Liver (tissue), 9 donors: Measurements from ENCODE around the gene ONECUT1. TPM values are rescaled to one million over a fixed set of nuclear protein-coding genes. Genes with fewer than 3 reads are reported as not detected.

Experiments
- DNase-seq: peaks from one replicate; pipeline ENCODE4 v3.0.0-alpha.2; 2017; ENCODE audit warnings: low spot score
- H3K27ac ChIP-seq, 2 donors: one replicate each; pipeline ENCODE4 v1.7.0; 2013; ENCODE audit warnings: inconsistent platforms in 2 of 2, low read length in 2 of 2, control low read depth in 1 of 2, low read depth in 1 of 2, mild to moderate bottlenecking in 1 of 2
- H3K27me3 ChIP-seq, 4 donors: one replicate each; pipeline versions ENCODE4 v1.6.1 to v1.7.0; 2013; ENCODE audit warnings: low read length in 3 of 4, inconsistent platforms in 1 of 4, mild to moderate bottlenecking in 1 of 4, moderate library complexity in 1 of 4; ENCODE audit not compliant: control insufficient read depth in 4 of 4, insufficient read depth in 4 of 4
- H3K36me3 ChIP-seq, 4 donors: one replicate each; pipeline versions ENCODE4 v1.6.1 to v1.7.0; 2013; ENCODE audit warnings: low read length in 3 of 4, mild to moderate bottlenecking in 3 of 4, low read depth in 1 of 4, moderate library complexity in 1 of 4; ENCODE audit not compliant: control insufficient read depth in 4 of 4, insufficient read depth in 3 of 4
- H3K4me1 ChIP-seq, 4 donors: one replicate each; pipeline versions ENCODE4 v1.6.1 to v1.7.0; 2013; ENCODE audit warnings: low read length in 3 of 4, mild to moderate bottlenecking in 3 of 4, moderate library complexity in 1 of 4; ENCODE audit not compliant: control insufficient read depth in 4 of 4, insufficient read depth in 4 of 4
- H3K4me3 ChIP-seq, 3 donors: one replicate each; pipeline versions ENCODE4 v1.6.1 to v1.7.0; 2013; ENCODE audit warnings: low read length in 3 of 3, control low read depth in 1 of 3, low read depth in 1 of 3, mild to moderate bottlenecking in 1 of 3
- H3K9ac ChIP-seq, 2 donors: one replicate each; pipeline ENCODE4 v1.7.0; 2013; ENCODE audit warnings: low read length in 2 of 2, mild to moderate bottlenecking in 2 of 2, moderate library complexity in 2 of 2, control low read depth in 1 of 2, low read depth in 1 of 2
- H3K9me3 ChIP-seq, 4 donors: one replicate each; pipeline versions ENCODE4 v1.6.1 to v1.7.0; 2013; ENCODE audit warnings: low read length in 3 of 4; ENCODE audit not compliant: control insufficient read depth in 4 of 4
- ATF3 ChIP-seq: IDR thresholded peaks from 2 replicates; pipeline ENCODE4 v1.6.1; 2016; ENCODE audit warnings: antibody characterized with exemption
- CTCF ChIP-seq: fragments of 150-350 bp; IDR thresholded peaks from 2 replicates; pipeline ENCODE4 v1.5.1; 2017; ENCODE audit warnings: improper control_type of control experiment, low read depth, low read length; ENCODE audit not compliant: missing input control
- EGR1 ChIP-seq, 2 donors: IDR thresholded peaks; 2 replicates each; pipeline ENCODE4 v1.6.1; 2016 to 2018; ENCODE audit warnings: antibody characterized with exemption in 2 of 2, low read depth in 2 of 2
- FOXA1 ChIP-seq: IDR thresholded peaks from 2 replicates; pipeline ENCODE4 v1.6.1; 2016; ENCODE audit warnings: antibody characterized with exemption
- FOXA2 ChIP-seq: IDR thresholded peaks from 2 replicates; pipeline ENCODE4 v1.6.1; 2016; ENCODE audit warnings: antibody characterized with exemption
- GABPA ChIP-seq, 2 donors: IDR thresholded peaks in 1 of 2; conservative IDR thresholded peaks in 1 of 2; 2 replicates each; pipeline ENCODE4 v1.6.1; 2016; ENCODE audit warnings: antibody characterized with exemption in 2 of 2, mild to moderate bottlenecking in 1 of 2, moderate library complexity in 1 of 2
- HNF4A ChIP-seq, 2 donors: conservative IDR thresholded peaks; 2 replicates each; pipeline ENCODE4 v1.6.1; 2016; ENCODE audit warnings: antibody characterized with exemption in 2 of 2, mild to moderate bottlenecking in 2 of 2
- HNF4G ChIP-seq: IDR thresholded peaks from 2 replicates; pipeline ENCODE4 v1.6.1; 2016; ENCODE audit warnings: antibody characterized with exemption
- JUND ChIP-seq, 2 donors: IDR thresholded peaks; 2 replicates each; pipeline ENCODE4 v1.6.1; 2016; ENCODE audit warnings: antibody characterized with exemption in 2 of 2
- MAX ChIP-seq: IDR thresholded peaks from 2 replicates; pipeline ENCODE4 v1.6.1; 2016; ENCODE audit warnings: antibody characterized with exemption
- NR2F2 ChIP-seq: IDR thresholded peaks from 2 replicates; pipeline ENCODE4 v1.6.1; 2016; ENCODE audit warnings: antibody characterized with exemption
- RAD21 ChIP-seq, 2 donors: IDR thresholded peaks; 2 replicates each; pipeline ENCODE4 v1.6.1; 2016; ENCODE audit warnings: antibody characterized with exemption in 2 of 2, mild to moderate bottlenecking in 2 of 2
- RXRA ChIP-seq, 2 donors: IDR thresholded peaks; 2 replicates each; pipeline ENCODE4 v1.6.1; 2017 to 2018; ENCODE audit warnings: antibody characterized with exemption in 2 of 2, mild to moderate bottlenecking in 1 of 2
- SP1 ChIP-seq: IDR thresholded peaks from 2 replicates; pipeline ENCODE4 v1.6.1; 2018; ENCODE audit warnings: antibody characterized with exemption, mild to moderate bottlenecking
- TAF1 ChIP-seq: conservative IDR thresholded peaks from 2 replicates; pipeline ENCODE4 v1.6.1; 2016; ENCODE audit warnings: antibody characterized with exemption, mild to moderate bottlenecking
- YY1 ChIP-seq: IDR thresholded peaks from 2 replicates; pipeline ENCODE4 v1.6.1; 2016; ENCODE audit warnings: antibody characterized with exemption, mild to moderate bottlenecking
- WGBS: extraction: QIAGEN DNeasy Blood & Tissue Kit; methylation state at CpG from one replicate; pipeline ENCODE4 v1.1.7; 2013; 5-methylcytosine and 5-hydroxymethylcytosine counted together
- polyA plus RNA-seq, 2 donors: library from polyadenylated mRNA; stranded (reverse) in 1 of 2; unstranded in 1 of 2; fragments of 200-250 nt in 1 of 2; fragments of >200 nt in 1 of 2; fragmentation: Nextera tagmentation in 1 of 2; extraction: Ambion mirVana in 1 of 2; gene quantifications; one replicate each; pipeline versions ENCODE4 v1.2.1 to v1.2.3, GENCODE V29; 2013 to 2015
- total RNA-seq, 2 donors: library from RNA; depleted of rRNA; stranded (reverse); fragments of >200 nt; gene quantifications; one replicate each; pipeline ENCODE4 v1.2.3, GENCODE V29; 2014
- donor health status: healthy.
- donor health status: healthy.
- donor health status: healthy.
- donor health status: healthy.
- donor health status: healthy.

ONECUT1 gene
- total and polyA plus RNA-seq, 4 donors: 7.7 to 51.0 (median 14.8) TPM

- DNase-seq: no peak
- H3K9me3 ChIP-seq: no peaks in the 10 kb centered on the region
- TF ChIP-seq GABPA (IDR thresholded peaks at IDR 0.05 in 1 of 2, conservative IDR thresholded peaks at IDR 0.05 in 1 of 2) (no peak), MAX (no peak), RXRA (IDR thresholded peaks at IDR 0.05) (no peak), JUND (IDR thresholded peaks at IDR 0.05) (no peak), RAD21 (IDR thresholded peaks at IDR 0.05) (no peak), NR2F2 (no peak), YY1 (no peak), TAF1 (no peak), FOXA2 (no peak), HNF4A (conservative IDR thresholded peaks at IDR 0.05) (no peak), EGR1 (IDR thresholded peaks at IDR 0.05; ENCODE audit: low read depth in 2 of 2) (no peak), FOXA1 (no peak), HNF4G (no peak)
- no peaks in the 10 kb centered on the region for H3K4me1 ChIP-seq
- WGBS: 95% methylated on average over 2 of the region's 2 CpGs
- H3K27ac ChIP-seq: no peak overlapping the region
- no peak overlapping the region for H3K9ac ChIP-seq
- no peak overlapping the region for H3K4me3 ChIP-seq
- no peaks in the 10 kb centered on the region for H3K27me3 ChIP-seq
- no peaks in the 10 kb centered on the region for H3K36me3 ChIP-seq
Measured at GRCh38 chr15:52726195-52726594, 63.9 kb downstream of the ONECUT1 start.

DNA sequence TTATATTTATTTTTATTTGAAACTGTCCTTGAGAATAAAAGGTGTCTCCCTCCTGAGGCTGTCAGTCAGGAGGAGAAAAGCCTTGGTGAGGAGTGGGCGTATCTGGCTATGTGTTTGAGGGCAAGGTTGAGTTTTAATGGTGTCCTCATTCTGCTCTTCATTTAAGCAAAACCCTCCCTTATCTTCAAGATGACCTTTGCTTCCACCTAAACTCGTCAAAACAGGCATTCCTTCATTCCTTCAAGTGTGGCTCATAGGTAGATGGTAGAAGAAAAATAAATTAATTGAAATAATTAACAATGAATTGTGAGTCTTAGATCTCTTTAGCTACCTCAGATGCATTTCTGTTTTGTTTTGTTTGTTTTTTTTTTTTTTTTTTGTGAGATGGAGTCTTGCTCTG, 71.6 kb downstream of the ONECUT1 start:
- H3K27me3 ChIP-seq: no peaks in the 10 kb centered on the region

More for the DNA sequence above, 71.6 kb downstream of the ONECUT1 start:
- H3K9me3 ChIP-seq: no peaks in the 10 kb centered on the region
- no peaks in the 10 kb centered on the region for H3K4me1 ChIP-seq
- no peaks in the 10 kb centered on the region for H3K36me3 ChIP-seq
- H3K4me3 ChIP-seq: no peak overlapping the region
- no peak overlapping the region for H3K27ac ChIP-seq
- 79% methylated on average over 2 of the region's 2 CpGs for WGBS
- H3K9ac ChIP-seq: no peak overlapping the region
- no peak for DNase-seq
- TF ChIP-seq EGR1 (IDR thresholded peaks at IDR 0.05; ENCODE audit: low read depth in 2 of 2): no peak
- TF ChIP-seq CTCF: no peak
- no peak for TF ChIP-seq ATF3
- no peak for TF ChIP-seq GABPA (IDR thresholded peaks at IDR 0.05 in 1 of 2, conservative IDR thresholded peaks at IDR 0.05 in 1 of 2)
- no peak for TF ChIP-seq MAX
- TF ChIP-seq HNF4A (conservative IDR thresholded peaks at IDR 0.05): no peak
- no peak for TF ChIP-seq HNF4G
- no peak for TF ChIP-seq FOXA1
- TF ChIP-seq SP1: no peak
- TF ChIP-seq JUND (IDR thresholded peaks at IDR 0.05): no peak
